ENCODE results near the gene ARHGEF2. TPM values are rescaled to one million over a fixed set of nuclear protein-coding genes. Genes with fewer than 3 reads are reported as not detected.
"Not testable (repeated sequence)": the region's sequence is repeated elsewhere in the genome, so short reads cannot be mapped to it uniquely, and the experiment has no call there.

The ARHGEF2 gene
- total RNA-seq, 1 donor from 2014 or later, result 169 TPM

DNA sequence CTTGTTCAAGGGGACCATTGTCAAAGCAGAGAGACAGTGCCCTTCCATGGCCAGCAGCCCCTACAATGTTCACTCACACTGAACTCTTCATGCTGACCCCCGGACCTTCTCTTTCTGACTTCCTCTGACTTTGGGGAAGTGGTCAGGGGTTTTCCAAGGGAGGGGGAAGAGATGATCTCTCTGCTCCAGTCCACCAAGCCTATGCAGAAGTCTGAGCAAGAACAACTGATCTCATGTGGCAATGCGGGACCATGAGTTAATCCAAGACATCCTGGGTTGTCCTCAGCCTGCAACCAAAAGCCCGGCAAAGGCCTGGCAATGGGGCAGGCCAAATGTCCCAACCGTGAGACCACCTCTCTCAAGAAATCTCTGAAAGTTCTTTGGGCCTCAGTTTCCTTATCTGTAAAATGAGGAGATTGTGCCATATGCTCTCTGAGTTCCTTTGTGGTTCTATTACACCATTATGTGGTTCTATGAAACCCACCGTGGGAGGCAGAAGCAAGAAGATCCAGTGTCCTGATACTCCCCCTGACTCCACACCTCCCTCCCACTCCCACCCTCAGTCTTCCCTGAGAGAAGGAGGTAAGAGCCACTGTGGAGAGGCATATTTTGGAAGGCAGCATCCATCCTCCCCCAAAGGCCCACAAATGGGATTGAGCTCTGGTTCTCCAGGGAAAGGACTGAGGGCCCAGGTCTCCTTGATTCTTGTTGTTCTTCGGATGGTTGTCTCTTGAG, 11.8 kb upstream of the ARHGEF2 start:
- TF ChIP-seq, protein P1, sequence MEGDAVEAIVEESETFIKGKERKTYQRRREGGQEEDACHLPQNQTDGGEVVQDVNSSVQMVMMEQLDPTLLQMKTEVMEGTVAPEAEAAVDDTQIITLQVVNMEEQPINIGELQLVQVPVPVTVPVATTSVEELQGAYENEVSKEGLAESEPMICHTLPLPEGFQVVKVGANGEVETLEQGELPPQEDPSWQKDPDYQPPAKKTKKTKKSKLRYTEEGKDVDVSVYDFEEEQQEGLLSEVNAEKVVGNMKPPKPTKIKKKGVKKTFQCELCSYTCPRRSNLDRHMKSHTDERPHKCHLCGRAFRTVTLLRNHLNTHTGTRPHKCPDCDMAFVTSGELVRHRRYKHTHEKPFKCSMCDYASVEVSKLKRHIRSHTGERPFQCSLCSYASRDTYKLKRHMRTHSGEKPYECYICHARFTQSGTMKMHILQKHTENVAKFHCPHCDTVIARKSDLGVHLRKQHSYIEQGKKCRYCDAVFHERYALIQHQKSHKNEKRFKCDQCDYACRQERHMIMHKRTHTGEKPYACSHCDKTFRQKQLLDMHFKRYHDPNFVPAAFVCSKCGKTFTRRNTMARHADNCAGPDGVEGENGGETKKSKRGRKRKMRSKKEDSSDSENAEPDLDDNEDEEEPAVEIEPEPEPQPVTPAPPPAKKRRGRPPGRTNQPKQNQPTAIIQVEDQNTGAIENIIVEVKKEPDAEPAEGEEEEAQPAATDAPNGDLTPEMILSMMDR (IDR thresholded peaks at IDR 0.05), result no peak
- H3K9me3 ChIP-seq, result no peaks in the 10 kb centered on the region
- no peaks in the 10 kb centered on the region for H3K27me3 ChIP-seq
- no peak overlapping the region for H3K4me3 ChIP-seq
- H3K36me3 ChIP-seq, result no peaks in the 10 kb centered on the region
- intact Hi-C loops (cut with DNase I), result no loop called here
- H3K4me1 ChIP-seq, result peaks cover 0 to 3% of the 10 kb centered on the region in 2 donors
- no peak for DNase-seq (ENCODE audit: low spot score in 2 of 2)
- peak overlapping the region; percentile 77 to 86 for H3K27ac ChIP-seq

DNA sequence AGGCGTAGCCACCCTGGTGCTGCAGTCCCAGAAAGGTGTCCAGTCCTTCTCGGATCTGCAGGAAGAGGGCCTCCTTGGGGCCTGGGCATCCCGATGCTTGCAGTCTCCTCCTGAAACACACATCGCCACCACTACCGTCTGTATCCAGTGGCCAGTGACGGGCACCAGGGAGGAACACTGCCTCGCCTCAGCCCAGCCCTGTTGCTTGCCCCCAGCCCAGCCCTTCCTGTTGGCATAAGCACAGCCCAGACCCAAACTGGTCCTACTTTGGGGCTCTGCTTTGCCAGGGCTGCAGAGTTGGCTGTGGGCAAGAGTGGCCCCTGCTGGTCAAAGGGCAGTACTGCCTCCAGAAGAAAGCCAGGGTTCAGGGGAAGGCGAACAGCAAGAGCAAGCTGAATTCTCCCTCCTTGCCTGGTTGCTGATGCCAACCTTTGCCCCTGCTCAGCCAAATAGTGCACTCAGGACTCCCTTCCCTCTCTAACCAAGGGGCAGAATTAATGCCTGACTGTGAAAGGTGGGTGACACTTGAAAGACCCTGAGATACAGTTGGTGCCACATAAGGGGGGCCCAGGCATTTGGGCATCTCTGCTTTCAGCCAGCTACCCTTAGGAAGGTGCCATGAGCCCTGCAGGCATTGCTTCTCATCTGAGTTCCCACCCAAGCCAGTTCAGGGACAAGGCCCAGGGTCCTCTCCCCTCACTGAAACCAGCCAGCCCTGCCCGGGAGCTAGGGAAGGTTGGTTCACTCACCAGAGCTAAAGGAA, 11.1 kb upstream of the ARHGEF2 start:
- peak overlapping the region; percentile 54 to 79 for H3K4me3 ChIP-seq
- peak overlapping the region; percentile 77 to 86 for H3K27ac ChIP-seq
- no peaks in the 10 kb centered on the region for H3K9me3 ChIP-seq
- no peaks in the 10 kb centered on the region for H3K36me3 ChIP-seq
- TF ChIP-seq, protein P1 (IDR thresholded peaks at IDR 0.05), result peak; percentile 98 to 99 (median 98)
- intact Hi-C loops (cut with DNase I), result loop anchor here (1.0 kb wide), 3 partner anchors 27 to 55 kb away; partner anchors contain the start of gene KHDC4
- peaks cover 0 to 3% of the 10 kb centered on the region in 2 donors for H3K4me1 ChIP-seq
- DNase-seq (ENCODE audit: low spot score in 2 of 2), result peak in 1 of 2 donors; percentile 91
- H3K27me3 ChIP-seq, result no peaks in the 10 kb centered on the region

DNA sequence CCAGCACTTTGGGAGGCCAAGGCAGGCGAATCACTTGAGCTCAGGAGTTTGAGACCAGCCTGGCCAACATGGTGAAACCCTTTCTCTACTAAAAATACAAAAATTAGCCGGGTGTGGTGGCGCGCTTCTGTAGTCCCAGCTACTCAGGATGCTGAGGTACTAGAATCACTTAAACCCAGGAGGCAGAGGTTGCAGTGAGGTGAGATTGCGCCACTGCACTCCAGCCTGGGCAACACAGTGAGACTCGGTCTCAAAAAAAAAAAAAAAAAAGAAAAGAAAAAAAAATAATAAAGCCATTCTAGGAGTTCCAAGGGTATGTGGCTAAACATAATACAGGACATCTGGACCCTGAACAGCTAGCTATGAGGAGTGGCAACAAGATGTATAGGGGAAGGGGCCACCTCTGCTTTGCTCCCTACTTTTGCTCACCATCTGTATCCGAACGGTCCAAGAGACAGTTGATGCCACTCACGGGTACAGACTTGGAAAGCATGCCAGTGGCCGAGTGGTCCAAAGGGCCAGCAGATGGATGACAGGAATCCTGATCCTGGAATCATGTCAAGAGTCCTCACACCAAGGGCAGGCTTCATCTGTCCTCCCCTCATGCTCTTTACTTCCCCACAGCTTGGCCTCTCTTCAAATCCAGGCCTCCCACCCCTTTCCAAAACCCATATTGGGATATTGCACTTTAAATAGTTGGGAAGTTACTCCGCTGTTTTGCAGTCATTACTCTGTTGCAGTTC, 6.7 kb upstream of the ARHGEF2 start:
- intact Hi-C loops (cut with DNase I), result loop anchor here (5.0 kb wide), 1 partner anchor 123 kb away; no protein-coding TSS in a partner anchor
- peak overlapping the region; percentile 94 to 98 for H3K27ac ChIP-seq

DNA sequence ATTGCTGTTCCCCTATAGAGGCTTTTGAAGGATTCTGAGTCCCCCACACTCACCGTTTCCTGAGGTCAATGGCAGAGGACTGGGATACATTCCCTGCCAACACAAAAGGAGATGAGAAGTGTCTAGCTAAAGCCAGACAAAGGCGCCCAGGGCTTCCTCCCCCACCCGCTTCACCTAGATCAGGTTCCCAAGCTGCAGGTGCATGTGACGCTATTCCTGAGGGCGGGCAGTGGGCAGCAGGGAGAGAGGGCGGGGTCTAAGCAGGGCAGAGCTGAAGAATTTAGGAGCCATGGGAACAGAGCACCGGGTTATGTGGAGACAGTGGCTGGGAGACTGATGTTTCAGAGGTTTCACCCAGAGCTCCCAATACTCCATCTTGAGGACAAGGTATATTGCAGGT, 6.0 kb upstream of the ARHGEF2 start:
- no peaks in the 10 kb centered on the region for H3K27me3 ChIP-seq
- no peak overlapping the region for H3K4me3 ChIP-seq
- H3K9me3 ChIP-seq, result no peaks in the 10 kb centered on the region
- TF ChIP-seq, protein P1 (IDR thresholded peaks at IDR 0.05), result no peak
- peak overlapping the region; percentile 94 to 98 for H3K27ac ChIP-seq
- intact Hi-C loops (cut with DNase I), result loop anchor here (5.0 kb wide), 1 partner anchor 122 kb away; no protein-coding TSS in a partner anchor
- peaks cover 30 to 44% of the 10 kb centered on the region in 2 donors for H3K4me1 ChIP-seq
- no peak for DNase-seq (ENCODE audit: low spot score in 2 of 2)
- H3K36me3 ChIP-seq, result peaks cover 0 to 4% of the 10 kb centered on the region in 2 donors

More for the DNA sequence above, 6.7 kb upstream of the ARHGEF2 start:
- H3K9me3 ChIP-seq; H3K27me3 ChIP-seq; H3K4me3 ChIP-seq; DNase-seq (ENCODE audit: low spot score in 2 of 2); H3K36me3 ChIP-seq: not testable (repeated sequence)
- peaks cover 28 to 43% of the 10 kb centered on the region in 2 donors for H3K4me1 ChIP-seq

DNA sequence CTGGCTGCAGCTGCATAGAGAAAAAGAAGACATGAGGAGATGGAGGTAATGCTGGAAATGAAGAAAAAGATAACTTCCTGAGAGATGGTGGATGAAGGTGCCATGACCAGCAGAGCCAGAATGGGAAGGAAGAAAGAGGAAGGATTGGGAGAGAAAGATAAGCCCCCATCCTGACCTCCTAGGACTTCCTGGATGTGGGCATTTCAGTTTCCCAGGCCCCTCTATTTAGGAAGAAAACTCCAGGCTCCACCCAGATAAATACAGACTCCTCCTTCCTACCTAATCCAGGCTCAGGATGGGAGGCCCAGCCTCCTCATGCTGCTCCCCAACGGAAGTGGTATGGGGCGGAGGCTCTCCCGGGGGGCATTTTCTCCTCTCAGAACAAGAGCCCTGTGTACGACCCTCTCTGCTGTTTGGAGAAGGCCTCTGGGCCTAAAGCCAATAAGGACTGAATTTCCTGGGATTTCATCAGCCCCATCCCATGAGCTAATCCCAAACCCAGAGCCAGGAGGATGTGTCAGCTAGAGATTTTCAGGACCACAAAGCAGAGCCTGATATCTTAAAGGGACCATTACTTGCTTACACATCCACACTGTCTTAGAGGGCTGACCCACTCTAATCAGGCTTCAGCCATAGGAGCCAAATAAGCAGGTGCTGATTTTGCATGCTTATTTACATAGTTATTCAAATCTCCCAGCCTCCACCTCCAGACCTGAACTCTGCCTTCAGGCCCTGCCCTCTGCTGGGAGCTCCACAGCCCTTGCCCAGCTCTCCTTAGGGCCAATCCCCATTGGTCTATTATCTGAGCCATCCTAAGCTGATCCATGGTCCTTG, 5.1 kb upstream of the ARHGEF2 start:
- peak overlapping the region; percentile 94 to 98 for H3K27ac ChIP-seq
- DNase-seq (ENCODE audit: low spot score in 2 of 2), result peak in 1 of 2 donors; percentile 83
- H3K27me3 ChIP-seq, result no peaks in the 10 kb centered on the region
- intact Hi-C loops (cut with DNase I), result loop anchor here (5.0 kb wide), 1 partner anchor 121 kb away; no protein-coding TSS in a partner anchor
- TF ChIP-seq, protein P1 (IDR thresholded peaks at IDR 0.05), result peak in 1 of 3 experiments; percentile 27
- peak overlapping the region in 1 of 2 donors; percentile 9 for H3K4me3 ChIP-seq
- H3K9me3 ChIP-seq, result no peaks in the 10 kb centered on the region
- H3K36me3 ChIP-seq, result peaks cover 0 to 4% of the 10 kb centered on the region in 2 donors
- H3K4me1 ChIP-seq, result peaks cover 30 to 44% of the 10 kb centered on the region in 2 donors

Measured in ascending aorta (tissue), 2 donors.